Measurements from ENCODE around the gene PAQR5.

PAQR5 gene

GRCh38 chr15:69415381-69415780 is 116.7 kb downstream of the PAQR5 start:
- Mint-ChIP-seq H3K27ac (no peak overlapping the region), H3K36me3 (ENCODE audit: low read depth) (peaks cover 41% of the 10 kb centered on the region), H3K4me3 (peak overlapping the region; percentile 89), H3K27me3 (peaks cover 12% of the 10 kb centered on the region), H3K9me3 (no peaks in the 10 kb centered on the region), H3K4me1 (peaks cover 16% of the 10 kb centered on the region)
- no peak for DNase-seq
- no peak for ATAC-seq

GRCh38 chr15:69417581-69417980 is 118.9 kb downstream of the PAQR5 start:
- Mint-ChIP-seq H3K9me3 (no peaks in the 10 kb centered on the region), H3K36me3 (ENCODE audit: low read depth) (peaks cover 60% of the 10 kb centered on the region), H3K27me3 (peaks cover 10% of the 10 kb centered on the region), H3K4me1 (peaks cover 16% of the 10 kb centered on the region), H3K4me3 (no peak overlapping the region), H3K27ac (no peak overlapping the region)
- no peak for DNase-seq
- no peak for ATAC-seq

- no peak for DNase-seq
- H3K27ac Mint-ChIP-seq = no peak overlapping the region
Observed at GRCh38 chr15:69421498-69421897, 122.8 kb downstream of the PAQR5 start.

GRCh38 chr15:69422336-69422895 is 123.7 kb downstream of the PAQR5 start:
- no peaks in the 10 kb centered on the region for H3K9me3 Mint-ChIP-seq
- peaks cover 80% of the 10 kb centered on the region for H3K36me3 Mint-ChIP-seq (ENCODE audit: low read depth)
- DNase-seq (no peak), ATAC-seq (no peak)
- no peak overlapping the region for H3K4me3 Mint-ChIP-seq
- no peaks in the 10 kb centered on the region for H3K4me1 Mint-ChIP-seq
- H3K27me3 Mint-ChIP-seq = peaks cover 4% of the 10 kb centered on the region
- no peak overlapping the region for H3K27ac Mint-ChIP-seq

More at GRCh38 chr15:69421498-69421897, 122.8 kb downstream of the PAQR5 start:
- no peak for ATAC-seq
- H3K36me3 Mint-ChIP-seq (ENCODE audit: low read depth) = peaks cover 80% of the 10 kb centered on the region
- no peaks in the 10 kb centered on the region for H3K4me1 Mint-ChIP-seq
- no peaks in the 10 kb centered on the region for H3K9me3 Mint-ChIP-seq
- peaks cover 4% of the 10 kb centered on the region for H3K27me3 Mint-ChIP-seq
- H3K4me3 Mint-ChIP-seq = no peak overlapping the region

GRCh38 chr15:69424001-69424400 is 125.3 kb downstream of the PAQR5 start:
- peaks cover 81% of the 10 kb centered on the region for H3K36me3 Mint-ChIP-seq (ENCODE audit: low read depth)
- no peak for ATAC-seq
- DNase-seq = no peak

GRCh38 chr15:69424748-69425413 is 126.2 kb downstream of the PAQR5 start:
- no peaks in the 10 kb centered on the region for H3K27me3 Mint-ChIP-seq
- DNase-seq = no peak
- no peaks in the 10 kb centered on the region for H3K4me1 Mint-ChIP-seq
- no peak overlapping the region for H3K27ac Mint-ChIP-seq
- H3K36me3 Mint-ChIP-seq (ENCODE audit: low read depth) = peaks cover 81% of the 10 kb centered on the region
- no peak for ATAC-seq
- no peak overlapping the region for H3K4me3 Mint-ChIP-seq
- H3K9me3 Mint-ChIP-seq = no peaks in the 10 kb centered on the region

More at GRCh38 chr15:69424001-69424400, 125.3 kb downstream of the PAQR5 start:
- Mint-ChIP-seq H3K4me3 (no peak overlapping the region), H3K27ac (no peak overlapping the region), H3K9me3 (no peaks in the 10 kb centered on the region), H3K27me3 (peaks cover 2% of the 10 kb centered on the region), H3K4me1 (no peaks in the 10 kb centered on the region)

- Mint-ChIP-seq H3K27me3 (no peaks in the 10 kb centered on the region), H3K9me3 (no peaks in the 10 kb centered on the region), H3K4me1 (no peaks in the 10 kb centered on the region), H3K4me3 (no peak overlapping the region), H3K27ac (no peak overlapping the region), H3K36me3 (ENCODE audit: low read depth) (peaks cover 75% of the 10 kb centered on the region)
- ATAC-seq (no peak), DNase-seq (no peak)
Observed at GRCh38 chr15:69433831-69434230, 135.1 kb downstream of the PAQR5 start.

GRCh38 chr15:69434238-69434637 is 135.5 kb downstream of the PAQR5 start:
- Mint-ChIP-seq H3K27me3 (no peaks in the 10 kb centered on the region), H3K36me3 (ENCODE audit: low read depth) (peaks cover 74% of the 10 kb centered on the region), H3K27ac (no peak overlapping the region), H3K9me3 (no peaks in the 10 kb centered on the region), H3K4me3 (no peak overlapping the region), H3K4me1 (no peaks in the 10 kb centered on the region)
- ATAC-seq = no peak
- DNase-seq = no peak

GRCh38 chr15:69434679-69435078 is 136.0 kb downstream of the PAQR5 start:
- Mint-ChIP-seq H3K9me3 (no peaks in the 10 kb centered on the region), H3K36me3 (ENCODE audit: low read depth) (peaks cover 74% of the 10 kb centered on the region), H3K27ac (no peak overlapping the region), H3K4me1 (no peaks in the 10 kb centered on the region), H3K27me3 (no peaks in the 10 kb centered on the region), H3K4me3 (no peak overlapping the region)
- ATAC-seq (no peak), DNase-seq (no peak)

- ATAC-seq = no peak
- Mint-ChIP-seq H3K36me3 (ENCODE audit: low read depth) (peaks cover 73% of the 10 kb centered on the region), H3K27ac (no peak overlapping the region), H3K27me3 (no peaks in the 10 kb centered on the region), H3K4me1 (no peaks in the 10 kb centered on the region), H3K9me3 (no peaks in the 10 kb centered on the region), H3K4me3 (no peak overlapping the region)
- DNase-seq = no peak
Observed at GRCh38 chr15:69435985-69436384, 137.3 kb downstream of the PAQR5 start.

GRCh38 chr15:69436951-69437350 is 138.2 kb downstream of the PAQR5 start:
- Mint-ChIP-seq H3K4me3 (no peak overlapping the region), H3K36me3 (ENCODE audit: low read depth) (peaks cover 75% of the 10 kb centered on the region), H3K27me3 (no peaks in the 10 kb centered on the region), H3K27ac (no peak overlapping the region), H3K9me3 (no peaks in the 10 kb centered on the region), H3K4me1 (no peaks in the 10 kb centered on the region)
- no peak for ATAC-seq
- DNase-seq = no peak

- no peaks in the 10 kb centered on the region for H3K9me3 Mint-ChIP-seq
- peaks cover 77% of the 10 kb centered on the region for H3K36me3 Mint-ChIP-seq (ENCODE audit: low read depth)
- H3K27ac Mint-ChIP-seq = no peak overlapping the region
- DNase-seq (no peak), ATAC-seq (no peak)
- no peaks in the 10 kb centered on the region for H3K27me3 Mint-ChIP-seq
- no peak overlapping the region for H3K4me3 Mint-ChIP-seq
- peaks cover 16% of the 10 kb centered on the region for H3K4me1 Mint-ChIP-seq
Observed at GRCh38 chr15:69439623-69440022, 140.9 kb downstream of the PAQR5 start.

GRCh38 chr15:69443032-69443611 is 144.4 kb downstream of the PAQR5 start:
- Mint-ChIP-seq H3K36me3 (ENCODE audit: low read depth) (peaks cover 83% of the 10 kb centered on the region), H3K27ac (peak overlapping the region; percentile 76), H3K4me3 (peak overlapping the region; percentile 16), H3K27me3 (no peaks in the 10 kb centered on the region), H3K4me1 (peaks cover 18% of the 10 kb centered on the region), H3K9me3 (no peaks in the 10 kb centered on the region)
- ATAC-seq (peak; percentile 97), DNase-seq (no peak)

GRCh38 chr15:69444686-69445085 is 146.0 kb downstream of the PAQR5 start:
- peaks cover 75% of the 10 kb centered on the region for H3K36me3 Mint-ChIP-seq (ENCODE audit: low read depth)

GRCh38 chr15:69446953-69447352 is 148.2 kb downstream of the PAQR5 start:
- Mint-ChIP-seq H3K4me1 (peaks cover 29% of the 10 kb centered on the region), H3K9me3 (no peaks in the 10 kb centered on the region), H3K27ac (no peak overlapping the region), H3K27me3 (no peaks in the 10 kb centered on the region), H3K36me3 (ENCODE audit: low read depth) (peaks cover 56% of the 10 kb centered on the region), H3K4me3 (no peak overlapping the region)
- DNase-seq (no peak), ATAC-seq (no peak)

More at GRCh38 chr15:69444686-69445085, 146.0 kb downstream of the PAQR5 start:
- Mint-ChIP-seq H3K9me3 (no peaks in the 10 kb centered on the region), H3K27ac (no peak overlapping the region), H3K4me1 (peaks cover 18% of the 10 kb centered on the region), H3K27me3 (no peaks in the 10 kb centered on the region), H3K4me3 (no peak overlapping the region)
- DNase-seq (no peak), ATAC-seq (no peak)

All from activated naive CD8-positive, alpha-beta T cell treated with anti-CD3 and anti-CD28 coated beads, Interleukin-2, amount 50 U/mL, for 24 hours (primary cell).